HEK293T (cell line): Measurements from ENCODE around the gene VGLL3.
A peak's percentile ranks its signal among the peaks of the same experiment; 100 is the strongest.

Source experiments
- CTCF ChIA-PET: fragments of 350-600 bp; formaldehyde crosslinking; extraction: SDS; loops from one replicate; lab custom pipeline; 2021; ENCODE audit warnings: antibody characterized with exemption, inconsistent platforms; lab: Yijun Ruan, JAX
- POLR2A ChIA-PET: fragments of 350-600 bp; formaldehyde crosslinking; extraction: SDS; loops from one replicate; lab custom pipeline; 2020; ENCODE audit warnings: antibody characterized with exemption, inconsistent platforms; lab: Yijun Ruan, JAX
- DNase-seq: peaks from one replicate; pipeline ENCODE4 v3.0.0; 2012; ENCODE audit warnings: mixed read lengths; ENCODE audit errors: extremely low spot score
- ARNT ChIP-seq: fragments of 450-650 bp; IDR thresholded peaks from 2 replicates; pipeline ENCODE4 v1.6.1; 2017; ENCODE audit warnings: mild to moderate bottlenecking
- BHLHE40 ChIP-seq: fragments of 450-650 bp; IDR thresholded peaks from 2 replicates; pipeline ENCODE4 v1.6.1; 2016; ENCODE audit warnings: mild to moderate bottlenecking, moderate library complexity, borderline replicate concordance
- CTBP1 ChIP-seq: fragments of 450-650 bp; IDR thresholded peaks from 2 replicates; pipeline ENCODE4 v1.6.1; 2016; ENCODE audit warnings: borderline replicate concordance
- ELF4 ChIP-seq: fragments of 450-650 bp; IDR thresholded peaks from 2 replicates; pipeline ENCODE4 v1.6.1; 2017; ENCODE audit warnings: antibody characterized with exemption
- FOXA1 ChIP-seq: fragments of 450-650 bp; IDR thresholded peaks from 2 replicates; pipeline ENCODE4 v1.6.1; 2016; ENCODE audit warnings: mild to moderate bottlenecking
- FOXK2 ChIP-seq: fragments of 450-650 bp; IDR thresholded peaks from 2 replicates; pipeline ENCODE4 v1.6.1; 2016; ENCODE audit warnings: mild to moderate bottlenecking
- FOXM1 ChIP-seq: fragments of 450-650 bp; IDR thresholded peaks from 2 replicates; pipeline ENCODE4 v1.6.1; 2017; ENCODE audit warnings: mild to moderate bottlenecking, borderline replicate concordance
- HDGF ChIP-seq: fragments of 450-650 bp; IDR thresholded peaks from 2 replicates; pipeline ENCODE4 v1.6.1; 2017; ENCODE audit warnings: antibody characterized with exemption, borderline replicate concordance
- L3MBTL2 ChIP-seq: fragments of 450-650 bp; conservative IDR thresholded peaks from 2 replicates; pipeline ENCODE4 v1.6.1; 2016; ENCODE audit warnings: mild to moderate bottlenecking
- LEF1 ChIP-seq: fragments of 450-650 bp; IDR thresholded peaks from 2 replicates; pipeline ENCODE4 v1.6.1; 2017; ENCODE audit warnings: mild to moderate bottlenecking, borderline replicate concordance
- NFRKB ChIP-seq: fragments of 450-650 bp; IDR thresholded peaks from 2 replicates; pipeline ENCODE4 v1.6.1; 2016; ENCODE audit warnings: mild to moderate bottlenecking, moderate library complexity
- PKNOX1 ChIP-seq: fragments of 450-650 bp; IDR thresholded peaks from 2 replicates; pipeline ENCODE4 v1.6.1; 2016
- SP1 ChIP-seq: fragments of 450-650 bp; IDR thresholded peaks from 2 replicates; pipeline ENCODE4 v1.6.1; 2017
- SUZ12 ChIP-seq: fragments of 450-650 bp; IDR thresholded peaks from 2 replicates; pipeline ENCODE4 v1.6.1; 2016; ENCODE audit warnings: mild to moderate bottlenecking
- TARDBP ChIP-seq: fragments of 450-650 bp; IDR thresholded peaks from 2 replicates; pipeline ENCODE4 v1.6.1; 2016
- ZNF384 ChIP-seq: fragments of 450-650 bp; IDR thresholded peaks from 2 replicates; pipeline ENCODE4 v1.6.1; 2016

The VGLL3 gene

GRCh38 chr3:86991840-86992435 lies 989 bp upstream of the VGLL3 start:
- ChIA-PET POLR2A (no interaction called here), CTCF (interaction anchor here (0.7 kb wide), 1 partner anchor 141 kb away, joined by 4 read pairs; no protein-coding TSS in a partner anchor)
- DNase-seq = no peak
- no peak for TF ChIP-seq FOXK2
- no peak for TF ChIP-seq CTBP1

DNA sequence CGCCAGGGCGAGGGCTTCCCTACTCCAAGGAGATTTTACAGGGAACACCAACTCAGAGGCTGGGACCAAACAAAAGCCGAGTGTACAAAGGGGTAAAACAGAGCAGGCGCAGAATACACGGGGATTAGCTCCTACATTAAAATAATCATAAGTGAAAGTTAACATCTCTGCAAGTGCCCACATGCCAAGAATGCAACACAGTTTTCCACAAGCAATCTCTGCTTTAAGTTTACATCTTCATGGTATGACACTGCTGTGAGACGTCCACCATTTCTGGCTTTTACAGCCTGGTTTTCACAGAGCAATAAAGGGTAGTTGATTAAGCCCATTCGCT lies 500 bp upstream of the VGLL3 start:
- POLR2A ChIA-PET = no interaction called here
- TF ChIP-seq L3MBTL2 (peak; percentile 70), ZNF384 (no peak), FOXM1 (no peak), SP1 (no peak), ELF4 (no peak), LEF1 (no peak), BHLHE40 (no peak), FOXA1 (no peak), FOXK2 (no peak)
- DNase-seq = no peak
- CTCF ChIA-PET = interaction anchor here (0.6 to 0.7 kb wide), 2 partner anchors 16 to 142 kb away, joined by 4 to 5 read pairs; no protein-coding TSS in a partner anchor

- ChIA-PET POLR2A (interaction anchor here (1.3 kb wide), 1 partner anchor 237 kb away, joined by 3 read pairs; the partner anchor contains the start of gene CHMP2B), CTCF (no interaction called here)
- no peak for TF ChIP-seq PKNOX1
- TF ChIP-seq SUZ12 = no peak
- TF ChIP-seq SP1 = no peak
- peak; percentile 74 for TF ChIP-seq L3MBTL2
- peak; percentile 9; the same call in 1 of the 2 replicates for TF ChIP-seq CTBP1
- peak; percentile 26 for DNase-seq
These were observed 776 bp downstream of the VGLL3 start for GRCh38 chr3:86990012-86990733.

GRCh38 chr3:86989611-86990010 lies 1.3 kb downstream of the VGLL3 start:
- CTCF ChIA-PET = no interaction called here
- DNase-seq = no peak
- TF ChIP-seq FOXM1 = no peak
- TF ChIP-seq BHLHE40 = no peak
- TF ChIP-seq ELF4 = no peak
- TF ChIP-seq NFRKB = no peak
- no peak for TF ChIP-seq TARDBP
- POLR2A ChIA-PET = interaction anchor here (1.3 kb wide), 1 partner anchor 237 kb away, joined by 3 read pairs; the partner anchor contains the start of gene CHMP2B

DNA sequence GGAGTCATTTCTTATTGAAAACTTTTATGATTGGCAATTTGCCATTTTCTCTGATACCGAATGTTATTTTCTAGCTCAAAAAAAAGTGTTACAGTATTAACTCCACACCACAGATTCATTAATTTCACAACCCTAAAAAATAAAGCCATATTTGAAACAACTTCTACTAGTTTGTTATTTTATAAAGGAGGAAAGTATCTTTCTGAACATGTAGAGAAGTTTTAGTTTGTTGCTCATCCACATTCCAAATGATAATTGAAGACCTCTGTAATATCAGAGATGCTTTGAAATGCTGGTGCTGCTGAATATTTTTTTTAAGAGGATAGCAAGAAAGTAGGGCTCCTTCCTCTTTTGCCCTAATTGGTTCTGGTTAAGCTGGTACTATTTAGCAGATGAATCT lies 1.9 kb downstream of the VGLL3 start:
- ChIA-PET CTCF (no interaction called here), POLR2A (no interaction called here)
- DNase-seq = no peak
- TF ChIP-seq SP1 (no peak), LEF1 (no peak), SUZ12 (no peak), FOXK2 (no peak), PKNOX1 (no peak), HDGF (no peak)

DNA sequence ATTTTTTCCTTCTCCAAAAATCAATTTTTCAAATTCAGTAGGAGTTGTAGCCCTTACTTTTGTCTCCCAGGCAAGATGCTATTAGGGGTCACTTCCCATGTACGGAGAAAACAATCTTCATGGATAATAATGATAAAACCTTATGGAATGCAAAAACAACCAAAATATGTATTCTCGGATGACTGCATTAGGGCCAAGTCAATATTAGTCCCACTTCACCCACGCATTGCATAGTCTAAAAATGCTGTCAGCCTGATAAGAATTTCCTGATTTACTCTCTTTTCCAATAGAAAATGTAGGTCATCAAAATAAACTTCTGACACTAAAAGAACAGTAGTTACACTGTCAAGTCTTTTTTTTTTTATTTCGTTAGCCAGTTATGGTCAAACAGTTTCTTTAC lies 2.7 kb downstream of the VGLL3 start:
- DNase-seq = no peak
- TF ChIP-seq HDGF (no peak), FOXK2 (no peak), SUZ12 (no peak), TARDBP (no peak), ARNT (no peak), FOXM1 (no peak), LEF1 (no peak), ELF4 (no peak), BHLHE40 (no peak), FOXA1 (no peak), L3MBTL2 (no peak), CTBP1 (no peak), PKNOX1 (no peak)
- POLR2A ChIA-PET = no interaction called here
- CTCF ChIA-PET = no interaction called here

DNA sequence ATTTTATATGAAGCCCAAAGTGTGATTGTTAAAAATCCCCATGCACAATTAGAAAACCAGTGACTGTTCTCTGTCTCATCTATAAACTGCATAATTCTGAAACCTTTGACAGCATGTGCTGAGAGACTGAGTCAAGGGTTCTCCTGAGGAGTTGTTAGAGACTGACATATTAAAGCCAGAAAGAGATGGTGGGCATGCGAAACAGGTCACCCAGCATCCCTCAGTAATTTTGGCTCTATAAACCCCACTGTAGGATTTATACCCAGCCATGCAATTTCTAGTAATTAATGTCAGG lies 3.6 kb downstream of the VGLL3 start:
- TF ChIP-seq FOXM1 = no peak
- TF ChIP-seq ELF4 = no peak
- TF ChIP-seq TARDBP = no peak
- no peak for TF ChIP-seq NFRKB
- no peak for TF ChIP-seq ZNF384
- no peak for TF ChIP-seq SUZ12
- TF ChIP-seq FOXA1 = no peak
- no peak for TF ChIP-seq HDGF
- no peak for TF ChIP-seq L3MBTL2
- no peak for TF ChIP-seq ARNT
- no peak for TF ChIP-seq PKNOX1
- TF ChIP-seq SP1 = no peak
- no peak for TF ChIP-seq CTBP1
- no peak for TF ChIP-seq FOXK2
- CTCF ChIA-PET = no interaction called here
- no peak for DNase-seq
- POLR2A ChIA-PET = no interaction called here
